IPS-18c (cell line): Measurements from ENCODE around the gene OPA3.

ENCODE experiments used
- H3K4me3 ChIP-seq: 2 replicates; pipeline ENCODE4 v1.7.0; 2013; ENCODE audit warnings: low read depth, mild to moderate bottlenecking, low read length, moderate library complexity; ENCODE audit not compliant: insufficient read depth
- H3K9me3 ChIP-seq: one replicate; pipeline ENCODE4 v1.6.1; 2013; ENCODE audit warnings: mild to moderate bottlenecking, low read length, moderate library complexity; ENCODE audit not compliant: control insufficient read depth, insufficient read depth

Gene OPA3

DNA sequence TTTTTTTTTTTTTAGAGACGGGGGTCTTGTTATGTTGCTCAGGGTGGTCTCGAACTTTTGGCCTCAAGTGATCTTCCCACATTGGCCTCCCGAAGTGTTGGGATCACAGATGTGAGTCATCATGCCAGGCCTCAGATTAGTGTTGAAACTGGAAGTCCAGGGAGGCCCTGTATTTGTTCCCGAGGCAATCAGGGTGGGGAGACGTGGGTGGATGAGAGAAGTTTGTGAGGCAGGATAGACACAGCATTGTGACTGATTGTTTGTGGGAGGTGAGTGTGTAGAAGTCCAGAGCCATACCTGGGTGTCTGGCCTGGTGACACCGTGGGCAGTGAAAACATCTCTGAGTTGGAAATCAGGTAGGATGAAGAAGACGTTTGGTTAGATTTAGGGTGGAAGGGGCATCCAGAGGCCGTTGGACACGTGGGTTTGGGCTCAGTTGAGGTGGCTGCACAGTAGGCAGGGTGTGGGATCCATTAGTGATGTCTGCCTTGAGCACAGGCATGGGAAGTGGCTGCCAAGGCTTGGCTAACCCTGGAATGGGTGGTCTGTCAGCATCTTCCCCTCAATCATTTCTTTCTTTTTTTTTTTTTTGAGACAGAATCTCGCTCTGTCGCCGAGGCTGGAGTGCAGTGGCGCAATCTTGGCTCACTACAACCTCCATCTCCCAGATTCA is 100.2 kb downstream of the OPA3 start:
- Histone ChIP-seq H3K4me3 (no peak overlapping the region), H3K9me3 (no peaks in the 10 kb centered on the region)

DNA sequence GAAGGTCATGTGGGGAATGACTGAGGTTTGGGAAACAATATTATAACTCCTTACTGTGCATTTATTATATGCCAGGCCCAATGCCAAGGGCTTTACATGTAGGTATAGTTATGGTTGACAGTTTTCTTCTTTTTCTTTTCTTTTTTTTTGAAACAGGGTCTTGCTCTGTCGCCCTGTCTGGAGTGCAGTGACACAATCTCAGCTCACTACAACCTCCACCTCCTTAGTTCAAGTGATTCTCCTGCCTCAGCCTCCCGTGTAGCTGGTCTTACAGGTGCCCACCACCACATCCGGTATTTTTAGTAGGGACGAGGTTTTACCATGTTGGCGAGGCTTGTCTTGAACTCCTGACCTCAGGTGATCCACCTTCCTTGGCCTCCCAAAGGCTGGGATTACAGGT is 101.6 kb downstream of the OPA3 start:
- Histone ChIP-seq H3K4me3 (no peak overlapping the region), H3K9me3 (no peaks in the 10 kb centered on the region)

DNA sequence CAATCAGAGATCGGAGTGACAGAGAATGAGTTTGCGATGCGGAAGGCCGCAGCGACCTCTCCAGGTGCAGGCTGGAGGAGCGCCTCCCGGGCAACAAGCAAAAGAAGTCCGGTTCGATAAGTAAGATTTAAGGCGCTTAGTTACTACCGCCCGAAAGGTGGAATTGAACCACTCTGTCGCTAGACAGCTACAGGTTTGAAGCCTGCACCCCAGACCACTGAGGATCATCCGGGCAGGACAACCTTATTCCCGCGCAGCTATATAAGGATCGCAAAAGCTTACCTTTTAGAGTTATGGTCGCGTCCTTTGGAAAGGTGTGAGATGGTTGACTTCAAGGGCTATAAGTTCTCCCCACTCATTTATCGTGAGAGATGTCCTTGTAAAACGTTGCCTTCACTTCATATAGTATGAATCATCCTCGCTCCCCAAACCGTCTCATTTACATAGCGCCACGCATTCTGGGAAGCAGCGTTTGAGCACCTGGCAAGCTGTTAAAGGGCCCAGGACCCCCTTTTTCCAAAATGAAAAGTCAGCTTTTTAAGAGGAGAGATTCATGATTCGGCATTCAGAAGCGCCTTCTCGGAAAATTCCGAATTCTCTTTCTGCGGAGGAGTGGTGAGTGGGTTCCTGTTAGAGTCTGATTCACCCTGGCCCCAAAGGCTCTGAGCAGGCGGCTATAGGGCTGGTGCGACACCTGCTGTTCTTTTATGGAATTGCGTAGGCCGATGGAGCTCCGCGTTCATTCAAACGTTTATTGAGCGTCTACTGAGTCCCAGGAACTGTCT is 106.0 kb downstream of the OPA3 start:
- Histone ChIP-seq H3K9me3 (no peaks in the 10 kb centered on the region), H3K4me3 (peak overlapping the region; percentile 46)

DNA sequence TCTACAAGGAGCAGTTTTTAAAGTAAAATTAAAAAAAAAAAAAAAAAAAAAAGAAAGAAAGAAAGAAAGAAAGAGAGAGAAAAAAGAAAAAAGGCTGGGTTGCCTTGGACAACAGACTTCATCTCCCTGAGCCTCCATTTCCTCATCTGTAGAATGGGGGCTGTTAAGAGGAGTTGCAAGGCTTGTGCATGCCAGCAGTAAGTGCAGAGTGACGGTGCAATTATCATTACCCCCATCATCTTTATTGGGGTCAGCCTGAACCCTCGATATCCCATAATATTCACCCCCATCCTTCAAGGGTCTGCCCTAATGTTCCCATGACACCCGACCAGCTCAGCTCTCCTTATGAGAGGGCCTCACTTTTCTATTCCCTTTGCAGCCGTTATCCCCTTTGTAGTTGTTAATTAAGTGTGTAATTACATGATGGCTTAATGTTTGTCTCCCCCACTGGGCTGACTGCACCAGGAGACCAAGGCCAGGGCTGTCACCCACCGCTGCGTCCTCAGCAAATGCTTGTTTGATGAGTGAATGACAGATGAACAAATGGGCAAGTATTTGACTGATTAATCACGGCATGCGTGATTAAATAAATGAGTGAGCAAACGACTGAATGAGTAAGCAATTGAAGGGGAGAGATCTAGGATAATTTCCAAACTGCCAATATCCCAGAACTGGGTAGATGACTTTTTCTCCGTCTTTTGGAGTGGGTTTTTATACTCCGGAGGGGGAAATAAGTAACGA is 106.7 kb downstream of the OPA3 start:
- H3K9me3 ChIP-seq: no peaks in the 10 kb centered on the region
- H3K4me3 ChIP-seq: peak overlapping the region; percentile 46
